ENCODE data around the gene NPLOC4.

- TF ChIP-seq CTCF (conservative IDR thresholded peaks at IDR 0.05) (no peak), EZH2 (IDR thresholded peaks at IDR 0.05; ENCODE audit: low read depth) (no peak)
Measured at GRCh38 chr17:81652906-81653771, 16.2 kb upstream of the NPLOC4 start.
